ENCODE results near the gene FTSJ3. TPM values are rescaled to one million over a fixed set of nuclear protein-coding genes. Genes with fewer than 3 reads are reported as not detected.

The FTSJ3 gene
- total and polyA plus RNA-seq, 10 of the 15 experiments (the other 5 are each of a cell fraction or from before 2014, with no cell fraction given): 17.2 to 79.2 (median 50.4) TPM

DNA sequence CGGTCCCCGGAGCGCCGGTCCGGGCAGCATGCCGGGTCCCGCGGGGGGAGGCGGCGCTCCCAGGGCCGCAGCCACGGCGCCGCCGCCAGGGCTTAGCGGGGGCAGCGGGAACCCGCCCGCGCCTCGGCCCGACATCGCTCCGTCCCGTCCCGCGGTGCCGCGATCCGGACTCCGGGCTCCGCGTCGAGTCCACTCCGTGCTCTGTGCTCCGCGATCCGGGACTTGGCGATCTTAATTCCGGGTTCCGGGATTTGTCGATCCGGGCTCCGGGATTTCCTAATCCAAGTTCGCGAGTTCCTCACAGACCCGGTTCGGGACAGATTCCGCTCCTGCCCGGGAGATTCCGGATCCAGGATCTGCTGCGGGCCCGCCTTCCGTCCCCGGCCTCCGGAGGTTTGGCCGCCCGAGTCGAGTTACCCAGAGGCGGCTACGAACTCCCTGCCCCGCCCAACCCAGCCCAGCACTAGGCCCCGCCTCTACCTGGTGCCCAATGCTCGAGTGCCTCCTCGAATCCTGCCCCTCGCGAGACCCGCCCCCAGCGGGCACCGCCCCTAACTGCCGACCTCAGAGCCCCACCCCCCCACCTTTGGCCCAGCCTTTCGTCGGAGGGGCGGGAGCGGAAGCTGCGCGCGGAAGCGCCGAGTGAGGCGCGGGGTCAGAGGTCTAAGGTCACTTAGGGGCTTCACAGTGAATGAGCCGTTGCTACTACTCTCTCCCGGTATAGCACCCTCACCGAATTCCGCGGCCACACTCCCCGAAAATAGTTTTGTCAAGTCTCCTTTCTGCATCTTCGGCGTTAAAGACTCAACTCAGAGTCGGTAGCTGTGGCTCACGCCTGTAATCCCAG lies 15.3 kb upstream of the FTSJ3 start, which contains the start of gene SMARCD2 (continued):
- 0 out of 2 replicates have a peak, but pooled peaks have one; percentile 20 for TF ChIP-seq FOXM1 (IDR thresholded peaks at IDR 0.05; ENCODE audit: low read depth, low read length)
- TF ChIP-seq SPI1 (IDR thresholded peaks at IDR 0.05; ENCODE audit: borderline replicate concordance, insufficient read depth, low read depth, low read length): no peak; the same call in 1 of the 2 replicates
- TF ChIP-seq SMARCA5 (IDR thresholded peaks at IDR 0.05): peak; percentile 96
- TF ChIP-seq MTA2 (IDR thresholded peaks at IDR 0.05; ENCODE audit: low read depth): peak; percentile 98
- TF ChIP-seq NFYA (IDR thresholded peaks at IDR 0.05; ENCODE audit: borderline replicate concordance, low read depth, low read length): no peak
- TF ChIP-seq, protein P1, sequence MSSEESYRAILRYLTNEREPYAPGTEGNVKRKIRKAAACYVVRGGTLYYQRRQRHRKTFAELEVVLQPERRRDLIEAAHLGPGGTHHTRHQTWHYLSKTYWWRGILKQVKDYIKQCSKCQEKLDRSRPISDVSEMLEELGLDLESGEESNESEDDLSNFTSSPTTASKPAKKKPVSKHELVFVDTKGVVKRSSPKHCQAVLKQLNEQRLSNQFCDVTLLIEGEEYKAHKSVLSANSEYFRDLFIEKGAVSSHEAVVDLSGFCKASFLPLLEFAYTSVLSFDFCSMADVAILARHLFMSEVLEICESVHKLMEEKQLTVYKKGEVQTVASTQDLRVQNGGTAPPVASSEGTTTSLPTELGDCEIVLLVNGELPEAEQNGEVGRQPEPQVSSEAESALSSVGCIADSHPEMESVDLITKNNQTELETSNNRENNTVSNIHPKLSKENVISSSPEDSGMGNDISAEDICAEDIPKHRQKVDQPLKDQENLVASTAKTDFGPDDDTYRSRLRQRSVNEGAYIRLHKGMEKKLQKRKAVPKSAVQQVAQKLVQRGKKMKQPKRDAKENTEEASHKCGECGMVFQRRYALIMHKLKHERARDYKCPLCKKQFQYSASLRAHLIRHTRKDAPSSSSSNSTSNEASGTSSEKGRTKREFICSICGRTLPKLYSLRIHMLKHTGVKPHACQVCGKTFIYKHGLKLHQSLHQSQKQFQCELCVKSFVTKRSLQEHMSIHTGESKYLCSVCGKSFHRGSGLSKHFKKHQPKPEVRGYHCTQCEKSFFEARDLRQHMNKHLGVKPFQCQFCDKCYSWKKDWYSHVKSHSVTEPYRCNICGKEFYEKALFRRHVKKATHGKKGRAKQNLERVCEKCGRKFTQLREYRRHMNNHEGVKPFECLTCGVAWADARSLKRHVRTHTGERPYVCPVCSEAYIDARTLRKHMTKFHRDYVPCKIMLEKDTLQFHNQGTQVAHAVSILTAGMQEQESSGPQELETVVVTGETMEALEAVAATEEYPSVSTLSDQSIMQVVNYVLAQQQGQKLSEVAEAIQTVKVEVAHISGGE (CRISPR knock-in tag; IDR thresholded peaks at IDR 0.05): peak; percentile 66
- no peak for TF ChIP-seq KDM1A (IDR thresholded peaks at IDR 0.05; ENCODE audit: borderline replicate concordance)
- peak; percentile 79 for TF ChIP-seq MXI1 (IDR thresholded peaks at IDR 0.05; ENCODE audit: low read depth, low read length)
- 0 out of 2 replicates have a peak, but pooled peaks have one; percentile 13 for TF ChIP-seq MYB (IDR thresholded peaks at IDR 0.05; ENCODE audit: borderline replicate concordance, low read depth, low read length)
- TF ChIP-seq CBFB (IDR thresholded peaks at IDR 0.05; ENCODE audit: low read depth): peak; percentile 68; the same call in 1 of the 2 replicates
- TF ChIP-seq, protein P2, sequence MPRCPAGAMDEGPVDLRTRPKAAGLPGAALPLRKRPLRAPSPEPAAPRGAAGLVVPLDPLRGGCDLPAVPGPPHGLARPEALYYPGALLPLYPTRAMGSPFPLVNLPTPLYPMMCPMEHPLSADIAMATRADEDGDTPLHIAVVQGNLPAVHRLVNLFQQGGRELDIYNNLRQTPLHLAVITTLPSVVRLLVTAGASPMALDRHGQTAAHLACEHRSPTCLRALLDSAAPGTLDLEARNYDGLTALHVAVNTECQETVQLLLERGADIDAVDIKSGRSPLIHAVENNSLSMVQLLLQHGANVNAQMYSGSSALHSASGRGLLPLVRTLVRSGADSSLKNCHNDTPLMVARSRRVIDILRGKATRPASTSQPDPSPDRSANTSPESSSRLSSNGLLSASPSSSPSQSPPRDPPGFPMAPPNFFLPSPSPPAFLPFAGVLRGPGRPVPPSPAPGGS (IDR thresholded peaks at IDR 0.05; ENCODE audit: borderline replicate concordance, insufficient read depth, low read depth, low read length, poor library complexity, severe bottlenecking): peak; percentile 51
- peak; percentile 96 for TF ChIP-seq IKZF1 (conservative IDR thresholded peaks at IDR 0.05)
- TF ChIP-seq ASH2L (IDR thresholded peaks at IDR 0.05; ENCODE audit: borderline replicate concordance, low read depth): 0 out of 2 replicates have a peak, but pooled peaks have one; percentile 22
- no peak for TF ChIP-seq NFYB (IDR thresholded peaks at IDR 0.05; ENCODE audit: insufficient read depth, low read depth, low read length)
- no peak for TF ChIP-seq SUPT20H (IDR thresholded peaks at IDR 0.05; ENCODE audit: borderline replicate concordance, control insufficient read depth, low read depth, low read length)
- peak; percentile 42; the same call in 1 of the 2 replicates for TF ChIP-seq TARDBP (IDR thresholded peaks at IDR 0.05; ENCODE audit: borderline replicate concordance)
- TF ChIP-seq GABPA (IDR thresholded peaks at IDR 0.05; ENCODE audit: low read depth): peak; percentile 84
- TF ChIP-seq STAT3 (IDR thresholded peaks at IDR 0.05; ENCODE audit: low read depth, low read length): peak; percentile 97
- peak; percentile 96 for TF ChIP-seq CHD2 (IDR thresholded peaks at IDR 0.05; ENCODE audit: borderline replicate concordance, low read depth, low read length)
- peak; percentile 67; the same call in 1 of the 2 replicates for TF ChIP-seq ZNF24 (IDR thresholded peaks at IDR 0.05)
- TF ChIP-seq, protein P3, sequence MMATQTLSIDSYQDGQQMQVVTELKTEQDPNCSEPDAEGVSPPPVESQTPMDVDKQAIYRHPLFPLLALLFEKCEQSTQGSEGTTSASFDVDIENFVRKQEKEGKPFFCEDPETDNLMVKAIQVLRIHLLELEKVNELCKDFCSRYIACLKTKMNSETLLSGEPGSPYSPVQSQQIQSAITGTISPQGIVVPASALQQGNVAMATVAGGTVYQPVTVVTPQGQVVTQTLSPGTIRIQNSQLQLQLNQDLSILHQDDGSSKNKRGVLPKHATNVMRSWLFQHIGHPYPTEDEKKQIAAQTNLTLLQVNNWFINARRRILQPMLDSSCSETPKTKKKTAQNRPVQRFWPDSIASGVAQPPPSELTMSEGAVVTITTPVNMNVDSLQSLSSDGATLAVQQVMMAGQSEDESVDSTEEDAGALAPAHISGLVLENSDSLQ (IDR thresholded peaks at IDR 0.05): peak; percentile 68
- no peak for TF ChIP-seq CHD4 (IDR thresholded peaks at IDR 0.05)
- no peak for TF ChIP-seq YBX1 (IDR thresholded peaks at IDR 0.05)
- peak; percentile 16 to 58; a peak in 2 of 4 replicates for TF ChIP-seq EP300 (IDR thresholded peaks at IDR 0.05; ENCODE audit: borderline replicate concordance in 1 of 2, control insufficient read depth in 1 of 2, low read depth in 2 of 2, low read length in 2 of 2)
